GM18526 (cell line): Measurements from ENCODE around the gene CHST5.

Experiments used
- POLR2A ChIP-seq: IDR thresholded peaks from 3 replicates; pipeline ENCODE4 v1.6.1; 2011; ENCODE audit not compliant: insufficient read length; ENCODE audit errors: extremely low read depth

CHST5 gene

GRCh38 chr16:75526032-75526790 lies 9.7 kb downstream of the CHST5 start:
- no peak for TF ChIP-seq POLR2A

- no peak for TF ChIP-seq POLR2A
Observed at GRCh38 chr16:75519175-75519574, 16.7 kb downstream of the CHST5 start.

- no peak for TF ChIP-seq POLR2A
Observed at GRCh38 chr16:75514296-75514695, 21.6 kb downstream of the CHST5 start.

- no peak for TF ChIP-seq POLR2A
Observed at GRCh38 chr16:75506574-75506973, 29.3 kb downstream of the CHST5 start.

GRCh38 chr16:75506107-75506506 lies 29.8 kb downstream of the CHST5 start:
- TF ChIP-seq POLR2A, result no peak

- TF ChIP-seq POLR2A, result no peak
Observed at GRCh38 chr16:75503801-75504200, 32.1 kb downstream of the CHST5 start.

GRCh38 chr16:75502916-75503605 lies 32.8 kb downstream of the CHST5 start:
- TF ChIP-seq POLR2A, result no peak

GRCh38 chr16:75501359-75501758 lies 34.5 kb downstream of the CHST5 start:
- no peak for TF ChIP-seq POLR2A

GRCh38 chr16:75497558-75497957 lies 38.4 kb downstream of the CHST5 start:
- TF ChIP-seq POLR2A, result no peak

GRCh38 chr16:75495076-75495674 lies 40.7 kb downstream of the CHST5 start, which contains the start of gene CHST6:
Gene CHST6, minus strand, starts transcription at chr16:75495441. Its CDS starts 15,613 bp downstream, at chr16:75479828.
- no peak for TF ChIP-seq POLR2A

GRCh38 chr16:75494661-75495075 lies 41.2 kb downstream of the CHST5 start:
- no peak for TF ChIP-seq POLR2A

- no peak for TF ChIP-seq POLR2A
Observed at GRCh38 chr16:75494184-75494583, 41.7 kb downstream of the CHST5 start.

GRCh38 chr16:75491876-75492275 lies 44.0 kb downstream of the CHST5 start:
- no peak for TF ChIP-seq POLR2A

GRCh38 chr16:75488322-75488721 lies 47.6 kb downstream of the CHST5 start:
- no peak for TF ChIP-seq POLR2A

- TF ChIP-seq POLR2A, result no peak
Observed at GRCh38 chr16:75486676-75487313, 49.1 kb downstream of the CHST5 start.
